H1 (cell line): ENCODE data around the gene ABHD14A. TPM values are rescaled to one million over a fixed set of nuclear protein-coding genes. Genes with fewer than 3 reads are reported as not detected.

Experiments
- CTCF ChIA-PET: fragments of 300-600 bp; sonication (Branson Sonifier 250); formaldehyde crosslinking; loops from one replicate; lab custom pipeline; 2021; ENCODE audit not compliant: partially characterized antibody; lab: Charles Lee
- POLR2A ChIA-PET: fragments of 300-600 bp; sonication (Branson Sonifier 250); formaldehyde crosslinking; loops from one replicate; lab custom pipeline; 2021; ENCODE audit warnings: inconsistent platforms; ENCODE audit not compliant: partially characterized antibody; lab: Charles Lee
- DNase-seq, 2 experiments: peaks; one replicate each; pipeline versions ENCODE4 v3.0.0 to v3.0.0-alpha.2; 2010 to 2022; ENCODE audit warnings: low spot score in 2 of 2, low read depth in 1 of 2, mixed read lengths in 1 of 2
- FAIRE-seq: peaks from 2 replicates; lab custom pipeline; 2011; peaks lifted over from hg19 to GRCh38; lab: Jason Lieb, UNC
- H2AFZ ChIP-seq: 2 replicates; pipeline ENCODE4 v1.8.1; 2012; ENCODE audit warnings: low read length, inconsistent platforms
- H2AK5ac ChIP-seq: 2 replicates; pipeline ENCODE4 v1.6.1; 2013; ENCODE audit warnings: low read depth, low read length
- H2BK120ac ChIP-seq: replicated peaks from 2 replicates; pipeline ENCODE3; 2013; ENCODE audit warnings: low read depth, low read length, inconsistent platforms
- H2BK12ac ChIP-seq: 2 replicates; pipeline ENCODE4 v1.6.1; 2013; ENCODE audit warnings: low read depth, low read length
- H2BK15ac ChIP-seq: 2 replicates; pipeline ENCODE4 v1.6.1; 2013; ENCODE audit warnings: low read length
- H2BK20ac ChIP-seq: 2 replicates; pipeline ENCODE4 v1.6.1; 2013; ENCODE audit warnings: low read length
- H2BK5ac ChIP-seq: 2 replicates; pipeline ENCODE4 v1.6.1; 2013; ENCODE audit warnings: low read depth, low read length
- H3K14ac ChIP-seq: 2 replicates; pipeline ENCODE4 v1.6.1; 2013; ENCODE audit warnings: inconsistent platforms; ENCODE audit not compliant: insufficient read length
- H3K18ac ChIP-seq: 2 replicates; pipeline ENCODE4 v1.6.1; 2013; ENCODE audit warnings: low read length; ENCODE audit errors: extremely low read depth
- H3K23ac ChIP-seq: 2 replicates; pipeline ENCODE4 v1.6.1; 2013; ENCODE audit warnings: inconsistent platforms; ENCODE audit not compliant: insufficient read length
- H3K23me2 ChIP-seq: 2 replicates; pipeline ENCODE4 v1.6.1; 2013; ENCODE audit warnings: low read depth, low read length
- H3K27ac ChIP-seq: 2 replicates; pipeline ENCODE4 v1.6.1; 2011; ENCODE audit warnings: low read depth, low read length, inconsistent platforms
- H3K27me3 ChIP-seq, 4 experiments: replicated peaks in 1 of 4; 1 replicate in 1 of 4; 2 replicates in 3 of 4; pipeline versions ENCODE4 v1.6.1 to v1.8.1; 2011 to 2013; ENCODE audit warnings: low read length in 3 of 4, mild to moderate bottlenecking in 3 of 4, inconsistent platforms in 2 of 4, mixed read lengths in 2 of 4, moderate library complexity in 1 of 4; ENCODE audit not compliant: control insufficient read depth in 3 of 4, insufficient read depth in 3 of 4; ENCODE audit errors: extremely low read depth in 1 of 4
- H3K36me3 ChIP-seq, 4 experiments: 2 replicates each; pipeline versions ENCODE4 v1.6.1 to v1.8.1; 2011 to 2013; ENCODE audit warnings: mild to moderate bottlenecking in 4 of 4, low read length in 3 of 4, moderate library complexity in 2 of 4, control low read depth in 1 of 4, inconsistent platforms in 1 of 4; ENCODE audit not compliant: insufficient read depth in 4 of 4, control insufficient read depth in 2 of 4
- H3K4ac ChIP-seq: replicated peaks from 2 replicates; pipeline ENCODE3; 2013; ENCODE audit warnings: low read length, low read depth, mixed read lengths, inconsistent platforms; ENCODE audit not compliant: insufficient read length
- H3K4me1 ChIP-seq, 4 experiments: replicated peaks in 1 of 4; 1 replicate in 1 of 4; 2 replicates in 3 of 4; pipeline versions ENCODE4 v1.6.1 to v1.8.1; 2011 to 2013; ENCODE audit warnings: low read length in 3 of 4, inconsistent platforms in 2 of 4, mixed read lengths in 1 of 4; ENCODE audit not compliant: insufficient read depth in 4 of 4, control insufficient read depth in 3 of 4
- H3K4me2 ChIP-seq, 2 experiments: 2 replicates each; pipeline versions ENCODE4 v1.6.1 to v1.8.1; 2011 to 2013; ENCODE audit warnings: low read depth in 2 of 2, low read length in 2 of 2, control low read depth in 1 of 2, inconsistent platforms in 1 of 2, mild to moderate bottlenecking in 1 of 2; ENCODE audit not compliant: insufficient read depth in 1 of 2
- H3K4me3 ChIP-seq, 4 experiments: fragments of 200-600, 300-600 bp in 1 of 4; sonication (generic), shearing (Covaris generic), sonication (Bioruptor Twin) in 1 of 4; 2 replicates each; pipeline versions ENCODE4 v1.5.1 to v1.8.1; 2011 to 2016; ENCODE audit warnings: low read length in 4 of 4, low read depth in 3 of 4, control low read depth in 2 of 4, inconsistent platforms in 2 of 4, mild to moderate bottlenecking in 2 of 4, mixed read lengths in 1 of 4, moderate library complexity in 1 of 4; ENCODE audit not compliant: insufficient read depth in 2 of 4; ENCODE audit errors: extremely low read depth in 1 of 4
- H3K56ac ChIP-seq: replicated peaks from 2 replicates; pipeline ENCODE3; 2013; ENCODE audit warnings: low read depth, mild to moderate bottlenecking, mixed read lengths, low read length, inconsistent platforms; ENCODE audit not compliant: insufficient read length
- H3K79me1 ChIP-seq: 2 replicates; pipeline ENCODE4 v1.6.1; 2013; ENCODE audit warnings: low read depth, low read length, control low read depth
- H3K79me2 ChIP-seq, 2 experiments: 2 replicates each; pipeline versions ENCODE4 v1.6.1 to v1.8.1; 2012 to 2013; ENCODE audit warnings: low read length in 2 of 2, mild to moderate bottlenecking in 2 of 2, inconsistent platforms in 1 of 2; ENCODE audit not compliant: insufficient read depth in 2 of 2, control insufficient read depth in 1 of 2
- H3K9ac ChIP-seq, 4 experiments: replicated peaks in 1 of 4; 1 replicate in 1 of 4; 2 replicates in 3 of 4; pipeline versions ENCODE4 v1.6.1 to v1.8.1; 2011 to 2013; ENCODE audit warnings: low read depth in 3 of 4, low read length in 3 of 4, control low read depth in 2 of 4, mild to moderate bottlenecking in 2 of 4, moderate library complexity in 2 of 4, inconsistent platforms in 1 of 4; ENCODE audit errors: extremely low read depth in 1 of 4
- H3K9me3 ChIP-seq, 2 experiments: 2 replicates each; pipeline versions ENCODE4 v1.6.1 to v1.8.1; 2012 to 2013; ENCODE audit warnings: mild to moderate bottlenecking in 2 of 2, moderate library complexity in 2 of 2, control low read depth in 1 of 2, inconsistent platforms in 1 of 2, low read depth in 1 of 2, low read length in 1 of 2, mixed read lengths in 1 of 2; ENCODE audit not compliant: insufficient read depth in 2 of 2
- H4K20me1 ChIP-seq, 2 experiments: replicated peaks in 1 of 2; 2 replicates each; pipeline versions ENCODE3 to v1.8.1; 2011 to 2013; ENCODE audit warnings: inconsistent platforms in 2 of 2, low read length in 2 of 2, mild to moderate bottlenecking in 1 of 2; ENCODE audit not compliant: insufficient read depth in 2 of 2, control insufficient read depth in 1 of 2
- H4K5ac ChIP-seq: 2 replicates; pipeline ENCODE4 v1.6.1; 2013; ENCODE audit warnings: low read length, low read depth, mixed read lengths, inconsistent platforms; ENCODE audit not compliant: insufficient read length
- H4K8ac ChIP-seq: 2 replicates; pipeline ENCODE4 v1.8.0; 2013; ENCODE audit warnings: mild to moderate bottlenecking, moderate library complexity, low read length, inconsistent platforms; ENCODE audit not compliant: insufficient read depth; ENCODE audit errors: extremely low read depth
- H4K91ac ChIP-seq: replicated peaks from 2 replicates; pipeline ENCODE3; 2013; ENCODE audit warnings: low read length, mixed read lengths, inconsistent platforms; ENCODE audit not compliant: insufficient read length
- BACH1 ChIP-seq: IDR thresholded peaks from 2 replicates; pipeline ENCODE4 v1.6.1; 2012; ENCODE audit warnings: low read length, improper control_type of control experiment
- HDAC2 ChIP-seq, 2 experiments: fragments of 300-600 bp in 1 of 2; sonication (generic) in 1 of 2; IDR thresholded peaks; 2 replicates each; pipeline ENCODE4 v1.6.1; 2011 to 2012; ENCODE audit warnings: low read depth in 2 of 2, low read length in 2 of 2, mild to moderate bottlenecking in 2 of 2, moderate library complexity in 2 of 2, borderline replicate concordance in 1 of 2, inconsistent platforms in 1 of 2
- NRF1 ChIP-seq: IDR thresholded peaks from 2 replicates; pipeline ENCODE4 v1.6.1; 2011; ENCODE audit warnings: mild to moderate bottlenecking, low read depth, low read length, improper control_type of control experiment
- RAD21 ChIP-seq, 2 experiments: IDR thresholded peaks in 1 of 2; conservative IDR thresholded peaks in 1 of 2; 2 replicates each; pipeline ENCODE4 v1.6.1; 2011; ENCODE audit warnings: low read depth in 2 of 2, low read length in 2 of 2, improper control_type of control experiment in 1 of 2, inconsistent platforms in 1 of 2, mild to moderate bottlenecking in 1 of 2, moderate library complexity in 1 of 2
- RXRA ChIP-seq: IDR thresholded peaks from 2 replicates; pipeline ENCODE4 v1.6.1; 2011; ENCODE audit warnings: low read depth, mild to moderate bottlenecking, low read length, moderate library complexity; ENCODE audit not compliant: insufficient read depth
- SIN3A ChIP-seq, 2 experiments: IDR thresholded peaks in 1 of 2; conservative IDR thresholded peaks in 1 of 2; 2 replicates each; pipeline ENCODE4 v1.6.1; 2011 to 2012; ENCODE audit warnings: low read length in 2 of 2, improper control_type of control experiment in 1 of 2, low read depth in 1 of 2, mild to moderate bottlenecking in 1 of 2
- SP1 ChIP-seq: IDR thresholded peaks from 2 replicates; pipeline ENCODE4 v1.6.1; 2011; ENCODE audit warnings: low read depth, low read length
- TAF1 ChIP-seq: IDR thresholded peaks from 2 replicates; pipeline ENCODE4 v1.6.1; 2011; ENCODE audit warnings: mild to moderate bottlenecking, low read depth, low read length
- WGBS, 2 experiments: shearing (Covaris generic) in 1 of 2; methylation state at CpG; one replicate each; pipeline versions ENCODE4 v1.1.6 to v1.1.7; 2013 to 2015; ENCODE audit warnings: low lambda C conversion rate in 2 of 2, mixed read lengths in 2 of 2, inconsistent platforms in 1 of 2, low coverage in 1 of 2, missing lambda C conversion rate in 1 of 2; ENCODE audit not compliant: insufficient replicate concordance in 2 of 2, insufficient coverage in 1 of 2, insufficient read length in 1 of 2; ENCODE audit errors: extremely low coverage in 1 of 2, missing lambda C conversion rate in 1 of 2; 5-methylcytosine and 5-hydroxymethylcytosine counted together
- polyA plus RNA-seq, 7 experiments: library from polyadenylated mRNA; depleted of rRNA in 3 of 7; stranded (reverse) in 5 of 7; unstranded in 2 of 7; fragments of >200 nt in 5 of 7; fragments of 200-250 nt in 2 of 7; gene quantifications; 1 replicate in 5 of 7; 2 replicates in 1 of 7; 4 replicates in 1 of 7; pipeline versions ENCODE4 v1.2.1 to v1.2.3, GENCODE V29; 2011 to 2013; ENCODE audit warnings: missing spikeins in 2 of 7, mixed read lengths in 2 of 7
- total RNA-seq: library from RNA; stranded (reverse); fragmentation: NEBNext Ultra II Directional; extraction: Animal tissue kit (Norgen Biotek cat#: 25700); gene quantifications from 2 replicates; pipeline ENCODE4 v1.2.1, GENCODE V29; 2021
- TF ChIP-seq, protein P1 (sequence below), 3 experiments: IDR thresholded peaks; 1 replicate in 2 of 3; 2 replicates in 1 of 3; pipeline versions ENCODE4 v1.5.1 to v1.6.1; 2011; ENCODE audit warnings: low read length in 3 of 3, mild to moderate bottlenecking in 3 of 3, inconsistent platforms in 2 of 3, low read depth in 1 of 3, moderate library complexity in 1 of 3; ENCODE audit not compliant: insufficient read depth in 1 of 3; ENCODE audit errors: control extremely low read depth in 1 of 3

Gene ABHD14A
- total and polyA plus RNA-seq, 2 of the 8 experiments (the other 6 are each of a cell fraction or from before 2014, with no cell fraction given): 4.6 to 9.8 TPM

DNA sequence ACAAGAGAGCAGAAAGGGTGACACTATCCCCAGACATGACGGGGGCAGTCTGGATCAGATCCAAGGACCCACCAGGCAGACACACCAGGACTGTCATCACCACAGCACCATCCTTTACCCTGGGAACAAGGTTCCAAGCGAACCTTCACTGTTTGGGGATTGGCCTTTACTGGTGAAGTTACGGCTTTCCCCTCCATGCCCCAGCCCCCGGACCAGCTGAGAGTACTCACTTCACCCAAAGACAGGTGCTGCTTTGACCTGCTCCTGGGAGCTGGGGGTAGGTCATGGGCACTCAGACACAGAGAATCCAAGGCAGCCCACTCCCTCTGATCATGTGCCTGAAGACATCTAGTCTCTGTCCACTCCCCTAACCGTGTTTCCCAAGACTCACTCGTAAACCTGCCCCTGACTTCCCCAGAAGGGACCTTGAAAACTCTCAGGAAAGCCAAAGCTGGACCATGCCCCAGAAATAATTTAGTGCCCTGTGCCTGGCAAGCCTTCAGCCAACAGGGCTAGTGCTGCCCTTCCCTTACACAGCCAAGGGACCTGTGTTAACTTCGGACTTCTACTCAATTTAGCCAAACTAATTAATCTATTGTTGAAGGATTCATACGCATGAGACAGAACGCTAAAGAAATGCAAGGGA, 36.0 kb upstream of the ABHD14A start:
- H2BK12ac ChIP-seq: no peak overlapping the region
- no peaks in the 10 kb centered on the region for H3K9me3 ChIP-seq
- no peak overlapping the region for H3K14ac ChIP-seq
- no peak overlapping the region for H2BK120ac ChIP-seq
- H2BK15ac ChIP-seq: no peak overlapping the region
- H3K23me2 ChIP-seq: peaks cover 9% of the 10 kb centered on the region; the same call in 1 of the 2 replicates
- ChIA-PET POLR2A (interaction anchor here (0.8 kb wide), 1 partner anchor 10 kb away, joined by 3 read pairs; no protein-coding TSS in a partner anchor), CTCF (interaction anchor here (1.1 to 1.3 kb wide), 3 partner anchors 18 to 190 kb away, joined by 3 to 4 read pairs (median 3); no protein-coding TSS in a partner anchor)
- no peak overlapping the region for H2AK5ac ChIP-seq
- DNase-seq (no peak), FAIRE-seq (no peak)
- H4K5ac ChIP-seq: no peak overlapping the region
- H3K27ac ChIP-seq: no peak overlapping the region
- H3K79me2 ChIP-seq: peaks cover 0 to 30% of the 10 kb centered on the region in 2 experiments; a peak in 3 of 4 replicates
- no peak overlapping the region for H2AFZ ChIP-seq
- H2BK5ac ChIP-seq: no peak overlapping the region
- no peak overlapping the region for H3K4me3 ChIP-seq
- H3K27me3 ChIP-seq: peaks cover 0 to 10% (median 4%) of the 10 kb centered on the region in 4 experiments; a peak in 4 of 7 replicates
- H4K20me1 ChIP-seq: peaks cover 3 to 28% of the 10 kb centered on the region in 2 experiments
- H3K4ac ChIP-seq: no peak overlapping the region
- H3K4me2 ChIP-seq: no peak overlapping the region
- 89% methylated on average over 9 of the region's 9 CpGs; no CpG with 5 or more reads in 1 of the 2 experiments for WGBS, 2 experiments
- no peak overlapping the region for H2BK20ac ChIP-seq
- H3K56ac ChIP-seq: no peak overlapping the region
- peaks cover 23 to 40% (median 33%) of the 10 kb centered on the region in 4 experiments for H3K36me3 ChIP-seq
- H3K9ac ChIP-seq: no peak overlapping the region
- peaks cover 12% of the 10 kb centered on the region for H3K79me1 ChIP-seq
- H4K8ac ChIP-seq: no peak overlapping the region
- H3K4me1 ChIP-seq: peaks cover 2 to 13% (median 6%) of the 10 kb centered on the region in 4 experiments
- no peak overlapping the region for H3K18ac ChIP-seq
- H3K23ac ChIP-seq: no peak overlapping the region
- no peak overlapping the region for H4K91ac ChIP-seq
- TF ChIP-seq SIN3A (conservative IDR thresholded peaks at IDR 0.05 in 1 of 2, IDR thresholded peaks at IDR 0.05 in 1 of 2; ENCODE audit: low read depth in 1 of 2, low read length in 2 of 2) (no peak), RAD21 (IDR thresholded peaks at IDR 0.05 in 1 of 2, conservative IDR thresholded peaks at IDR 0.05 in 1 of 2; ENCODE audit: low read depth in 2 of 2, low read length in 2 of 2) (no peak), RXRA (no peak), SP1 (no peak), HDAC2 (IDR thresholded peaks at IDR 0.05; ENCODE audit: borderline replicate concordance in 1 of 2, low read depth in 2 of 2, low read length in 2 of 2) (no peak), TAF1 (no peak), BACH1 (no peak), NRF1 (no peak)
- TF ChIP-seq, protein P1, sequence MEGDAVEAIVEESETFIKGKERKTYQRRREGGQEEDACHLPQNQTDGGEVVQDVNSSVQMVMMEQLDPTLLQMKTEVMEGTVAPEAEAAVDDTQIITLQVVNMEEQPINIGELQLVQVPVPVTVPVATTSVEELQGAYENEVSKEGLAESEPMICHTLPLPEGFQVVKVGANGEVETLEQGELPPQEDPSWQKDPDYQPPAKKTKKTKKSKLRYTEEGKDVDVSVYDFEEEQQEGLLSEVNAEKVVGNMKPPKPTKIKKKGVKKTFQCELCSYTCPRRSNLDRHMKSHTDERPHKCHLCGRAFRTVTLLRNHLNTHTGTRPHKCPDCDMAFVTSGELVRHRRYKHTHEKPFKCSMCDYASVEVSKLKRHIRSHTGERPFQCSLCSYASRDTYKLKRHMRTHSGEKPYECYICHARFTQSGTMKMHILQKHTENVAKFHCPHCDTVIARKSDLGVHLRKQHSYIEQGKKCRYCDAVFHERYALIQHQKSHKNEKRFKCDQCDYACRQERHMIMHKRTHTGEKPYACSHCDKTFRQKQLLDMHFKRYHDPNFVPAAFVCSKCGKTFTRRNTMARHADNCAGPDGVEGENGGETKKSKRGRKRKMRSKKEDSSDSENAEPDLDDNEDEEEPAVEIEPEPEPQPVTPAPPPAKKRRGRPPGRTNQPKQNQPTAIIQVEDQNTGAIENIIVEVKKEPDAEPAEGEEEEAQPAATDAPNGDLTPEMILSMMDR (IDR thresholded peaks at IDR 0.05; ENCODE audit: control extremely low read depth in 1 of 3, insufficient read depth in 1 of 3, low read depth in 1 of 3, low read length in 3 of 3): no peak
